Thyroid gland (tissue), 4 donors: ENCODE results near the gene PTPN22.

Source experiments
- CTCF ChIP-seq, 6 experiments: fragments of 200-600 bp in 3 of 6; fragments of 450-650 bp in 3 of 6; sonication (generic) in 3 of 6; IDR thresholded peaks; one replicate each; pipeline ENCODE4 v1.5.1; 2016 to 2019; ENCODE audit warnings: antibody characterized with exemption in 6 of 6, mild to moderate bottlenecking in 2 of 6, inconsistent platforms in 1 of 6, moderate library complexity in 1 of 6
- POLR2A ChIP-seq, 2 donors: fragments of 450-650 bp; IDR thresholded peaks; one replicate each; pipeline ENCODE4 v1.6.1; 2017; ENCODE audit warnings: antibody characterized with exemption in 2 of 2, mild to moderate bottlenecking in 2 of 2, moderate library complexity in 1 of 2

- no peak for TF ChIP-seq CTCF (IDR thresholded peaks at IDR 0.05)
- no peak for TF ChIP-seq POLR2A (IDR thresholded peaks at IDR 0.05)
These were observed 29.7 kb upstream of the PTPN22 start for GRCh38 chr1:113901191-113901590.
